ENCODE data around the gene BRI3.

BRI3 gene

DNA sequence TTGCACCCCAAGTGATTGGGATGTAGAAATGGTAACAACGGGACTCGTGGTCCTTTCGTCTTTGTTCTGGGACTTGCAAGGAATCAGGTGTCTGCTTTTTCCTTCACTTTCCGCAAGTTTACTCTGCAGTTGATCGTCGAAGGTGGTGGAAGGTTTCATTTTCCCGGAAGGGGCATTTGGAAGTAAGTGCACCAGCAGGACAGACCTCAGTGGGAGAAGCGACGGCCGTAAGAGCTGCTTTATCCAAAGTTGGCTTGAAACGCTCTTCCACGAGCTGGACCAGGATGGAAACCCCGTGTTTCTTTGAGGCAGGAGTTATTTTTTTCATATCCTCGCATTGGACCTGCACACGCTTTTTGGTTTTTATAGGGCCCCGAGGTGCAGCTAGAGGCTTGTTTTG lies 1.2 kb downstream of the BRI3 start:
- H3K27ac ChIP-seq = peak overlapping the region; percentile 85
- in situ Hi-C loops (cut with HindIII; ENCODE audit: low pct_ligation_motif_present, low sequenced_read_pairs) = loop anchor here (25.0 kb wide), 1 partner anchor 580 kb away; the partner anchor contains the start of gene TMEM130
- H3K27me3 ChIP-seq (replicated peaks) = no peaks in the 10 kb centered on the region
- DNase-seq = no peak
- peak overlapping the region; percentile 91 for H3K4me3 ChIP-seq (ENCODE audit: low read depth, low read length)
- H3K36me3 ChIP-seq (replicated peaks) = peaks cover 18% of the 10 kb centered on the region
- TF ChIP-seq, protein P1, sequence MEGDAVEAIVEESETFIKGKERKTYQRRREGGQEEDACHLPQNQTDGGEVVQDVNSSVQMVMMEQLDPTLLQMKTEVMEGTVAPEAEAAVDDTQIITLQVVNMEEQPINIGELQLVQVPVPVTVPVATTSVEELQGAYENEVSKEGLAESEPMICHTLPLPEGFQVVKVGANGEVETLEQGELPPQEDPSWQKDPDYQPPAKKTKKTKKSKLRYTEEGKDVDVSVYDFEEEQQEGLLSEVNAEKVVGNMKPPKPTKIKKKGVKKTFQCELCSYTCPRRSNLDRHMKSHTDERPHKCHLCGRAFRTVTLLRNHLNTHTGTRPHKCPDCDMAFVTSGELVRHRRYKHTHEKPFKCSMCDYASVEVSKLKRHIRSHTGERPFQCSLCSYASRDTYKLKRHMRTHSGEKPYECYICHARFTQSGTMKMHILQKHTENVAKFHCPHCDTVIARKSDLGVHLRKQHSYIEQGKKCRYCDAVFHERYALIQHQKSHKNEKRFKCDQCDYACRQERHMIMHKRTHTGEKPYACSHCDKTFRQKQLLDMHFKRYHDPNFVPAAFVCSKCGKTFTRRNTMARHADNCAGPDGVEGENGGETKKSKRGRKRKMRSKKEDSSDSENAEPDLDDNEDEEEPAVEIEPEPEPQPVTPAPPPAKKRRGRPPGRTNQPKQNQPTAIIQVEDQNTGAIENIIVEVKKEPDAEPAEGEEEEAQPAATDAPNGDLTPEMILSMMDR (IDR thresholded peaks at IDR 0.05; ENCODE audit: low read depth, low read length, missing control alignments) = no peak

DNA sequence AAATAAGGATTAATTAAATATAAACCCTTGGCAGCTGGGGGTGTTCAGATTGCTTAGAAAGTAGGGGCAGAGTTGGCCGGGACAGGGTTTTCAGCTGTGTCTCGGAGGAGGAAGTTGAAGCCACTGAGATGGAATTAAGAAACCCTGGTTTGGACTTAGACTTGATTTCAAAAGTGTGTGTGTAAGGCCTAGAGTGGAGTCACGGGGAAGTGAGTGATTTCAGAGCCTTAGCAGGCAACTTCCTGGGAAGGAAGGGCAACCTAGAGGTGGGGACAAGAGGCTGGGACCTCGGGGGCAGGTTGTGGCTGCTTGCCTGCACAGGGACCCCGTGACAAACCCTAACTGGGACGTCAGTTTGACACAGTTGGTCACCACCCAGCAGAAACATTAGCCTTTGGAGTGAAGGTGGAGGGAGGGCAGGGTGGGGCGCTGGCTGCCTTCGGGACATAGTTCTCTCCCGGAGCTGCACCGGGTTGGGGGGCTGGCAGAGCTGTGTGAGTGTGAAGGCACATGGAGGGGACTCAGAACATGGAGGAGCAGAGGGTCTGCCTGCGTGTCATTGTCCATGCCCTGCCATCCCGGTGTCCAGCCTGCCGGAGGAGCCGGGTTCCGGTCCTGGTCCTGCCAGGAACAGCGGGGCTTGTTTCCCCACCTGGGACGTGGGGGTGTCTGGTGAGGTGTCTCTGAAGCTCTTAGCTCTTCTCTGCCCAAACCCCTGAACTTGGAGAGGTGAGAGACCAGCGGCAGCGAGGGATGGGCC lies 1.8 kb downstream of the BRI3 start:
- in situ Hi-C loops (cut with HindIII; ENCODE audit: low pct_ligation_motif_present, low sequenced_read_pairs) = loop anchor here (25.0 kb wide), 1 partner anchor 579 kb away; the partner anchor contains the start of gene TMEM130
- H3K27ac ChIP-seq = peak overlapping the region; percentile 40
- DNase-seq = peak; percentile 27
- H3K4me3 ChIP-seq (ENCODE audit: low read depth, low read length) = peak overlapping the region; percentile 91
- TF ChIP-seq, protein P1 (IDR thresholded peaks at IDR 0.05; ENCODE audit: low read depth, low read length, missing control alignments) = no peak
- no peaks in the 10 kb centered on the region for H3K27me3 ChIP-seq (replicated peaks)
- peaks cover 20% of the 10 kb centered on the region for H3K36me3 ChIP-seq (replicated peaks)

DNA sequence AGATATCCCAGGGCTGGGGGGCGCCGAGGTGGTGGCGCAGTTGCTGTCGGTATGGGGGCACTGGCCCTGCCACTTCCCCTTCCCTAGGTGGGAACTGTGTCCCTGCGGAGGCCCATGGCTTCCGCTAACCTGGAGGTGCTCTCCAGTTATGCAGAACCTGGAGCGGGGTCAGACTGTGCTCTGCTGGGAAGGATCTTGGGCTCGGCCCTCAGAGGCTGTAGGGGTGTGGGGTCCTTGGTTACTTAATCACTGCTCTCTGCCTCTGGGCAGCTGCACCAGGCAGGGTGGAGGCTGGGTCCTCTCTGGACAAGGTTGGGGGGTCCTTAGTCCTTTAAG lies 2.4 kb downstream of the BRI3 start:
- TF ChIP-seq, protein P1 (IDR thresholded peaks at IDR 0.05; ENCODE audit: low read depth, low read length, missing control alignments) = no peak
- Histone ChIP-seq H3K27ac (peak overlapping the region; percentile 40), H3K27me3 (replicated peaks) (no peaks in the 10 kb centered on the region), H3K36me3 (replicated peaks) (peaks cover 25% of the 10 kb centered on the region), H3K4me3 (ENCODE audit: low read depth, low read length) (peak overlapping the region; percentile 91)
- in situ Hi-C loops (cut with HindIII; ENCODE audit: low pct_ligation_motif_present, low sequenced_read_pairs) = loop anchor here (25.0 kb wide), 1 partner anchor 578 kb away; the partner anchor contains the start of gene TMEM130
- no peak for DNase-seq

DNA sequence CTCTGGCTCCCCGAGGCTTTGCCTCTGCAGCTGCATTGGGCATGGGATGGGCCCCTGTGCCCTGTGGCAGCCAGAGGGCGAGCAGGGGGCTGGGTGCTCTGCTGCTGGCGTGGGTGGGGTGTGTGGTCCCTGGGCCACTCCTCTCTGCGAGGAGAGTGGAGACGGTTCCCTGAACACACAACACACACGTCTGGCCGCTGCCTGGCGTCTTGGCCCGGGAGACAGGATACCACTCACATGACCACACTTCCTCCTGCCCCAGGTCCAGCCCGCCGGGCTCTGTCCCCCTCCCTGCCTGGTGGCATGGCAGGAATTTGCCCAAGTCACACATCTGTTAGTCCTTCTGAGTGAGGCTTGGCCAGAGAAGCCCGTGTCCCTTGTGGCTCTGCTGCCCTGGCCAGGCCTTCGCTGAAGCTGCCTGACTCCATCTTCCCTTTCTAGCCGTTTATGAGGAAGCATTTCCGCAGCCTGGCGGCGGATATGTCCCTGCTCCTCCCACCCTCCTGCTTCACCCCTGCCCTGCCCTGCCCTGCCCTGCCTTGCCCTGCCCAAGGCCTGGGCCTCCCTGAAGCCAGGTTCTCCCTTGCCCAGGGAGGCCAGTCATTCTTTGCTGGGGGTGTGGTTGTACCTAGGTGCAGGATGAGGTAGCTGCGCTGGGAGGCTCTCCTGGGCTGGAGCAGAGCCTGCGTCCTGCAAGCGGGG lies 3.0 kb downstream of the BRI3 start:
- peak overlapping the region; percentile 40 for H3K27ac ChIP-seq
- TF ChIP-seq, protein P1 (IDR thresholded peaks at IDR 0.05; ENCODE audit: low read depth, low read length, missing control alignments) = no peak
- no peaks in the 10 kb centered on the region for H3K27me3 ChIP-seq (replicated peaks)
- peak overlapping the region; percentile 91 for H3K4me3 ChIP-seq (ENCODE audit: low read depth, low read length)
- H3K36me3 ChIP-seq (replicated peaks) = peaks cover 29% of the 10 kb centered on the region
- in situ Hi-C loops (cut with HindIII; ENCODE audit: low pct_ligation_motif_present, low sequenced_read_pairs) = loop anchor here (25.0 kb wide), 1 partner anchor 578 kb away; the partner anchor contains the start of gene TMEM130
- DNase-seq = peak; percentile 48

DNA sequence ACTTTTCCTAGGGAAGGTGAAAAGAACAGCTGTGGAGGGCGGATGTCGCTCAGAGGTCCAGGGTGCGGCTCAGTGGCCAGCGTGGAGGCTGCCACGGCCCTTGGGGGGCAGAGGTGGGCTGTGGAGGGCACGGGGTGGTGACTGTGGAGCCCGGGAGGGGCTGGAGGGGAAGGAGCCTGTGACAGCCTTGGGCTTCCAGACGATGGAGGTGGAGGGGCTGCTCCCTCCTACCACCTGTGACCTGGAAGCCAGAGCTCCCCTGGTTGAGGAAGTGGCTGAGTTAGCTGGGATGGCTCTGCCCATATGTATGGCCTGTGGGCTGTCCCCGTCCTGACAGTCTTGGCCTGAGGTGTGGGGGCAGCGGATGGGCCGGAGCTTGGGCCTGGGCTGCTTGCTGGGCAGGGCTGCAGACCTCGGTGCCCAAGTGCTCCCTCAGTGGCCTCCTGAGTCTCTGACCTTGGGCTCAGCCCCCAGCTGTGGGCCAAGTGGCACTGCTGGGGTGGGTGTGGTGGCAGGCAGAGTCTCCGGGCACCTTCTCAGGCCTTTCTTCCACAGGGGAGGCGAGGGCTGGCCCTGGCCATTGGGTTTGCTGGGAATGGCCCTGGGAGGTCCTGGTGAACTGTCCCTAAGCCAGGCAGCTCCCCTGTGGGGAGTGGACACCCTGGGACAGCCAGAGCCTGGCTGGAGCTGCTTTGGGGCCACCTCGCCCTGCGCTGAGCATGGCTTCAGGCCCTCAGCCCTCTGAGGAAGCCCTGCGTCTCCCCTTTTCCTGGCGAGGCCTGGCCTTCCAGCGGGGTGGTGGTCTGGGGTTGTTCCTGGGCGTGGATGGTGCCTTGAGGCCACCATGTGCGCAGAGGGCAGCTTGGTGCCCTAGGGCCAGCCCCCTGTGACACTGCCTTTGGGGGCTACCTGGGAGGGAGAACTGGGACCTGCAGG lies 3.9 kb downstream of the BRI3 start:
- no peak for DNase-seq
- Histone ChIP-seq H3K27ac (peak overlapping the region; percentile 40), H3K27me3 (replicated peaks) (no peaks in the 10 kb centered on the region), H3K36me3 (replicated peaks) (peaks cover 35% of the 10 kb centered on the region), H3K4me3 (ENCODE audit: low read depth, low read length) (peak overlapping the region; percentile 91)
- TF ChIP-seq, protein P1 (IDR thresholded peaks at IDR 0.05; ENCODE audit: low read depth, low read length, missing control alignments) = no peak
- in situ Hi-C loops (cut with HindIII; ENCODE audit: low pct_ligation_motif_present, low sequenced_read_pairs) = loop anchor here (25.0 kb wide), 1 partner anchor 577 kb away; the partner anchor contains the start of gene TMEM130

All from brain microvascular endothelial cell (primary cell).